H1 (cell line): ENCODE data around the gene DAP. TPM values are rescaled to one million over a fixed set of nuclear protein-coding genes. Genes with fewer than 3 reads are reported as not detected.

Experiments
- CTCF ChIA-PET: fragments of 300-600 bp; sonication (Branson Sonifier 250); formaldehyde crosslinking; loops from one replicate; lab custom pipeline; 2021; ENCODE audit not compliant: partially characterized antibody; lab: Charles Lee
- POLR2A ChIA-PET: fragments of 300-600 bp; sonication (Branson Sonifier 250); formaldehyde crosslinking; loops from one replicate; lab custom pipeline; 2021; ENCODE audit warnings: inconsistent platforms; ENCODE audit not compliant: partially characterized antibody; lab: Charles Lee
- DNase-seq, 2 experiments: peaks; one replicate each; pipeline versions ENCODE4 v3.0.0 to v3.0.0-alpha.2; 2010 to 2022; ENCODE audit warnings: low spot score in 2 of 2, low read depth in 1 of 2, mixed read lengths in 1 of 2
- FAIRE-seq: peaks from 2 replicates; lab custom pipeline; 2011; peaks lifted over from hg19 to GRCh38; lab: Jason Lieb, UNC
- H2AFZ ChIP-seq: 2 replicates; pipeline ENCODE4 v1.8.1; 2012; ENCODE audit warnings: low read length, inconsistent platforms
- H2AK5ac ChIP-seq: 2 replicates; pipeline ENCODE4 v1.6.1; 2013; ENCODE audit warnings: low read depth, low read length
- H2BK120ac ChIP-seq: replicated peaks from 2 replicates; pipeline ENCODE3; 2013; ENCODE audit warnings: low read depth, low read length, inconsistent platforms
- H2BK12ac ChIP-seq: 2 replicates; pipeline ENCODE4 v1.6.1; 2013; ENCODE audit warnings: low read depth, low read length
- H2BK15ac ChIP-seq: 2 replicates; pipeline ENCODE4 v1.6.1; 2013; ENCODE audit warnings: low read length
- H2BK20ac ChIP-seq: 2 replicates; pipeline ENCODE4 v1.6.1; 2013; ENCODE audit warnings: low read length
- H2BK5ac ChIP-seq: 2 replicates; pipeline ENCODE4 v1.6.1; 2013; ENCODE audit warnings: low read depth, low read length
- H3K14ac ChIP-seq: 2 replicates; pipeline ENCODE4 v1.6.1; 2013; ENCODE audit warnings: inconsistent platforms; ENCODE audit not compliant: insufficient read length
- H3K18ac ChIP-seq: 2 replicates; pipeline ENCODE4 v1.6.1; 2013; ENCODE audit warnings: low read length; ENCODE audit errors: extremely low read depth
- H3K23ac ChIP-seq: 2 replicates; pipeline ENCODE4 v1.6.1; 2013; ENCODE audit warnings: inconsistent platforms; ENCODE audit not compliant: insufficient read length
- H3K23me2 ChIP-seq: 2 replicates; pipeline ENCODE4 v1.6.1; 2013; ENCODE audit warnings: low read depth, low read length
- H3K27ac ChIP-seq: 2 replicates; pipeline ENCODE4 v1.6.1; 2011; ENCODE audit warnings: low read depth, low read length, inconsistent platforms
- H3K27me3 ChIP-seq, 4 experiments: replicated peaks in 1 of 4; 1 replicate in 1 of 4; 2 replicates in 3 of 4; pipeline versions ENCODE4 v1.6.1 to v1.8.1; 2011 to 2013; ENCODE audit warnings: low read length in 3 of 4, mild to moderate bottlenecking in 3 of 4, inconsistent platforms in 2 of 4, mixed read lengths in 2 of 4, moderate library complexity in 1 of 4; ENCODE audit not compliant: control insufficient read depth in 3 of 4, insufficient read depth in 3 of 4; ENCODE audit errors: extremely low read depth in 1 of 4
- H3K36me3 ChIP-seq, 4 experiments: 2 replicates each; pipeline versions ENCODE4 v1.6.1 to v1.8.1; 2011 to 2013; ENCODE audit warnings: mild to moderate bottlenecking in 4 of 4, low read length in 3 of 4, moderate library complexity in 2 of 4, control low read depth in 1 of 4, inconsistent platforms in 1 of 4; ENCODE audit not compliant: insufficient read depth in 4 of 4, control insufficient read depth in 2 of 4
- H3K4ac ChIP-seq: replicated peaks from 2 replicates; pipeline ENCODE3; 2013; ENCODE audit warnings: low read length, low read depth, mixed read lengths, inconsistent platforms; ENCODE audit not compliant: insufficient read length
- H3K4me1 ChIP-seq, 4 experiments: replicated peaks in 1 of 4; 1 replicate in 1 of 4; 2 replicates in 3 of 4; pipeline versions ENCODE4 v1.6.1 to v1.8.1; 2011 to 2013; ENCODE audit warnings: low read length in 3 of 4, inconsistent platforms in 2 of 4, mixed read lengths in 1 of 4; ENCODE audit not compliant: insufficient read depth in 4 of 4, control insufficient read depth in 3 of 4
- H3K4me2 ChIP-seq, 2 experiments: 2 replicates each; pipeline versions ENCODE4 v1.6.1 to v1.8.1; 2011 to 2013; ENCODE audit warnings: low read depth in 2 of 2, low read length in 2 of 2, control low read depth in 1 of 2, inconsistent platforms in 1 of 2, mild to moderate bottlenecking in 1 of 2; ENCODE audit not compliant: insufficient read depth in 1 of 2
- H3K4me3 ChIP-seq, 4 experiments: fragments of 200-600, 300-600 bp in 1 of 4; sonication (generic), shearing (Covaris generic), sonication (Bioruptor Twin) in 1 of 4; 2 replicates each; pipeline versions ENCODE4 v1.5.1 to v1.8.1; 2011 to 2016; ENCODE audit warnings: low read length in 4 of 4, low read depth in 3 of 4, control low read depth in 2 of 4, inconsistent platforms in 2 of 4, mild to moderate bottlenecking in 2 of 4, mixed read lengths in 1 of 4, moderate library complexity in 1 of 4; ENCODE audit not compliant: insufficient read depth in 2 of 4; ENCODE audit errors: extremely low read depth in 1 of 4
- H3K56ac ChIP-seq: replicated peaks from 2 replicates; pipeline ENCODE3; 2013; ENCODE audit warnings: low read depth, mild to moderate bottlenecking, mixed read lengths, low read length, inconsistent platforms; ENCODE audit not compliant: insufficient read length
- H3K79me1 ChIP-seq: 2 replicates; pipeline ENCODE4 v1.6.1; 2013; ENCODE audit warnings: low read depth, low read length, control low read depth
- H3K79me2 ChIP-seq, 2 experiments: 2 replicates each; pipeline versions ENCODE4 v1.6.1 to v1.8.1; 2012 to 2013; ENCODE audit warnings: low read length in 2 of 2, mild to moderate bottlenecking in 2 of 2, inconsistent platforms in 1 of 2; ENCODE audit not compliant: insufficient read depth in 2 of 2, control insufficient read depth in 1 of 2
- H3K9ac ChIP-seq, 4 experiments: replicated peaks in 1 of 4; 1 replicate in 1 of 4; 2 replicates in 3 of 4; pipeline versions ENCODE4 v1.6.1 to v1.8.1; 2011 to 2013; ENCODE audit warnings: low read depth in 3 of 4, low read length in 3 of 4, control low read depth in 2 of 4, mild to moderate bottlenecking in 2 of 4, moderate library complexity in 2 of 4, inconsistent platforms in 1 of 4; ENCODE audit errors: extremely low read depth in 1 of 4
- H3K9me3 ChIP-seq, 2 experiments: 2 replicates each; pipeline versions ENCODE4 v1.6.1 to v1.8.1; 2012 to 2013; ENCODE audit warnings: mild to moderate bottlenecking in 2 of 2, moderate library complexity in 2 of 2, control low read depth in 1 of 2, inconsistent platforms in 1 of 2, low read depth in 1 of 2, low read length in 1 of 2, mixed read lengths in 1 of 2; ENCODE audit not compliant: insufficient read depth in 2 of 2
- H4K20me1 ChIP-seq, 2 experiments: replicated peaks in 1 of 2; 2 replicates each; pipeline versions ENCODE3 to v1.8.1; 2011 to 2013; ENCODE audit warnings: inconsistent platforms in 2 of 2, low read length in 2 of 2, mild to moderate bottlenecking in 1 of 2; ENCODE audit not compliant: insufficient read depth in 2 of 2, control insufficient read depth in 1 of 2
- H4K5ac ChIP-seq: 2 replicates; pipeline ENCODE4 v1.6.1; 2013; ENCODE audit warnings: low read length, low read depth, mixed read lengths, inconsistent platforms; ENCODE audit not compliant: insufficient read length
- H4K8ac ChIP-seq: 2 replicates; pipeline ENCODE4 v1.8.0; 2013; ENCODE audit warnings: mild to moderate bottlenecking, moderate library complexity, low read length, inconsistent platforms; ENCODE audit not compliant: insufficient read depth; ENCODE audit errors: extremely low read depth
- H4K91ac ChIP-seq: replicated peaks from 2 replicates; pipeline ENCODE3; 2013; ENCODE audit warnings: low read length, mixed read lengths, inconsistent platforms; ENCODE audit not compliant: insufficient read length
- ATF2 ChIP-seq: IDR thresholded peaks from 2 replicates; pipeline ENCODE4 v1.6.1; 2012; ENCODE audit warnings: low read length, inconsistent platforms
- CTCF ChIP-seq, 3 experiments: IDR thresholded peaks; 1 replicate in 2 of 3; 2 replicates in 1 of 3; pipeline versions ENCODE4 v1.5.1 to v1.6.1; 2011; ENCODE audit warnings: low read length in 3 of 3, mild to moderate bottlenecking in 3 of 3, inconsistent platforms in 2 of 3, low read depth in 1 of 3, moderate library complexity in 1 of 3; ENCODE audit not compliant: insufficient read depth in 1 of 3; ENCODE audit errors: control extremely low read depth in 1 of 3
- POLR2A ChIP-seq, 2 experiments: IDR thresholded peaks; 1 replicate in 1 of 2; 2 replicates in 1 of 2; pipeline ENCODE4 v1.6.1; 2011; ENCODE audit warnings: low read depth in 2 of 2, low read length in 2 of 2, mild to moderate bottlenecking in 2 of 2; ENCODE audit errors: control extremely low read depth in 1 of 2
- WGBS, 2 experiments: shearing (Covaris generic) in 1 of 2; methylation state at CpG; one replicate each; pipeline versions ENCODE4 v1.1.6 to v1.1.7; 2013 to 2015; ENCODE audit warnings: low lambda C conversion rate in 2 of 2, mixed read lengths in 2 of 2, inconsistent platforms in 1 of 2, low coverage in 1 of 2, missing lambda C conversion rate in 1 of 2; ENCODE audit not compliant: insufficient replicate concordance in 2 of 2, insufficient coverage in 1 of 2, insufficient read length in 1 of 2; ENCODE audit errors: extremely low coverage in 1 of 2, missing lambda C conversion rate in 1 of 2; 5-methylcytosine and 5-hydroxymethylcytosine counted together
- polyA plus RNA-seq, 7 experiments: library from polyadenylated mRNA; depleted of rRNA in 3 of 7; stranded (reverse) in 5 of 7; unstranded in 2 of 7; fragments of >200 nt in 5 of 7; fragments of 200-250 nt in 2 of 7; gene quantifications; 1 replicate in 5 of 7; 2 replicates in 1 of 7; 4 replicates in 1 of 7; pipeline versions ENCODE4 v1.2.1 to v1.2.3, GENCODE V29; 2011 to 2013; ENCODE audit warnings: missing spikeins in 2 of 7, mixed read lengths in 2 of 7
- total RNA-seq: library from RNA; stranded (reverse); fragmentation: NEBNext Ultra II Directional; extraction: Animal tissue kit (Norgen Biotek cat#: 25700); gene quantifications from 2 replicates; pipeline ENCODE4 v1.2.1, GENCODE V29; 2021

Gene DAP
- total and polyA plus RNA-seq, 2 of the 8 experiments (the other 6 are each of a cell fraction or from before 2014, with no cell fraction given): 26.2 to 44.4 TPM

DNA sequence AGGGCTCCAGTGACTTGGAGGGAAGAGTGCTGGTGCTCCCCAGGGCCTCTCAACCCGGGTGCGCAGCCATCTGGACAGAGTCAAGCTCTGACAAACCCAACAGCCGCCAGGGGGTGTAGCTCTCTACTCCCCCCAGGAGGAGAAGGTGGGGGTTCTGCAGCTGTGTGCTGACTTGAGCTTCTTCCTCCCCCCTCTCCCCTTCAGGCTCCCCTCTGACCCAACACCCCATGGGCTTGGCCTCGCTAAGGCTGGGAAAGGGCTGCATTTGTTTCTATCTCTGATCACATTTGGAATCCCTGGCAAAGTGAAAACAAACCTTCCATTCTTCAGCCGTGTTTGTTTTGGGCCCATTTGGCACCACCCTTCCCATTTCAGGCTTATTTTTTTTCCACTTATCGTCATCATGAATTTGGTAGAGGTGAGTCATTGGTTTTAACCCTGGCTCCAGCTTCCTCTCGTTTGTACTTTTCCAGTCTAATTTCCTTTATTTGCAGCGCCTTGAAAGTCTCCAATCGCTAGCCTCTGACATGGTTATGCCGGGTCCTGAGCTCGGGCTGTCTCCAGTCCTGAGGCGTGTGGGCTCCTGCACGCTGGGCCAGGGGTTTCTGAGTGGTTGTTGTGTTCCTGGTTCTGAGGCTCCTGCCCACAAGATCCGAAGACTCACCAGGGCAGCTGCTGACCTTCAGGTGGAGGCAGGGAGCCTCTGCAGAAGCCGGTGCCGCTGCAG, 36.1 kb downstream of the DAP start:
- Histone ChIP-seq H3K27me3 (no peaks in the 10 kb centered on the region), H4K20me1 (peaks cover 3% of the 10 kb centered on the region in 2 experiments), H3K27ac (no peak overlapping the region), H2BK15ac (no peak overlapping the region), H3K56ac (no peak overlapping the region), H3K79me1 (no peaks in the 10 kb centered on the region; the same call in 1 of the 2 replicates), H3K9ac (no peak overlapping the region; a peak in 1 of 7 replicates), H3K23me2 (no peaks in the 10 kb centered on the region), H3K14ac (no peak overlapping the region), H3K9me3 (no peaks in the 10 kb centered on the region), H4K5ac (no peak overlapping the region), H3K18ac (no peak overlapping the region), H2BK12ac (no peak overlapping the region), H3K36me3 (no peaks in the 10 kb centered on the region; a peak in 2 of 8 replicates), H3K4me2 (no peak overlapping the region), H3K4me1 (no peaks in the 10 kb centered on the region), H3K79me2 (no peaks in the 10 kb centered on the region), H2BK120ac (no peak overlapping the region), H4K8ac (no peak overlapping the region), H3K23ac (no peak overlapping the region), H3K4ac (no peak overlapping the region), H3K4me3 (no peak overlapping the region), H4K91ac (no peak overlapping the region), H2BK5ac (no peak overlapping the region), H2BK20ac (no peak overlapping the region), H2AK5ac (no peak overlapping the region), H2AFZ (no peak overlapping the region)
- ChIA-PET POLR2A (interaction anchor here (0.7 to 1.9 kb wide), 2 partner anchors 10 to 36 kb away, joined by 3 to 4 read pairs; partner anchors contain the start of gene DAP), CTCF (interaction anchor here (0.5 to 5.4 kb wide), 7 partner anchors 10 to 154 kb away, joined by 3 to 38 read pairs (median 4); no protein-coding TSS in a partner anchor)
- WGBS, 2 experiments: 91% methylated on average over 16 of the region's 16 CpGs; no CpG with 5 or more reads in 1 of the 2 experiments
- no peak for DNase-seq
- no peak for FAIRE-seq
- TF ChIP-seq POLR2A (IDR thresholded peaks at IDR 0.05; ENCODE audit: control extremely low read depth in 1 of 2, low read depth in 2 of 2, low read length in 2 of 2): no peak
- no peak for TF ChIP-seq ATF2
- peak in 1 of 3 experiments; percentile 6; a peak in 2 of 4 replicates for TF ChIP-seq CTCF (IDR thresholded peaks at IDR 0.05; ENCODE audit: control extremely low read depth in 1 of 3, insufficient read depth in 1 of 3, low read depth in 1 of 3, low read length in 3 of 3)
